IPS DF 6.9 (cell line): Measurements from ENCODE around the gene EXOC6.

Source experiments
- DNase-seq: peaks from one replicate; pipeline ENCODE4 v3.0.0-alpha.2; 2013; ENCODE audit warnings: low read depth, low spot score
- H3K27ac ChIP-seq: one replicate; pipeline ENCODE4 v1.5.1; 2013; ENCODE audit warnings: low read length, control low read depth
- H3K27me3 ChIP-seq: 2 replicates; pipeline ENCODE4 v1.6.1; 2013; ENCODE audit warnings: mild to moderate bottlenecking, low read length; ENCODE audit not compliant: control insufficient read depth, insufficient read depth
- H3K36me3 ChIP-seq: 2 replicates; pipeline ENCODE4 v1.6.1; 2013; ENCODE audit warnings: low read length; ENCODE audit not compliant: control insufficient read depth, insufficient read depth
- H3K4me1 ChIP-seq: 2 replicates; pipeline ENCODE4 v1.6.1; 2013; ENCODE audit warnings: low read length; ENCODE audit not compliant: control insufficient read depth, insufficient read depth
- H3K4me3 ChIP-seq: 2 replicates; pipeline ENCODE4 v1.5.1; 2013; ENCODE audit warnings: mild to moderate bottlenecking, low read length
- H3K9me3 ChIP-seq: 2 replicates; pipeline ENCODE4 v1.6.1; 2013; ENCODE audit warnings: low read length, inconsistent platforms; ENCODE audit not compliant: control insufficient read depth, insufficient read depth
- WGBS: extraction: QIAGEN DNeasy Blood & Tissue Kit; methylation state at CpG from one replicate; pipeline ENCODE4 v1.1.7; 2013; ENCODE audit warnings: mixed read lengths, missing lambda C conversion rate; ENCODE audit not compliant: insufficient read length, insufficient coverage; 5-methylcytosine and 5-hydroxymethylcytosine counted together

Gene EXOC6

GRCh38 chr10:93006435-93007039, 158.2 kb downstream of the EXOC6 start:
- no peaks in the 10 kb centered on the region for H3K36me3 ChIP-seq

DNA sequence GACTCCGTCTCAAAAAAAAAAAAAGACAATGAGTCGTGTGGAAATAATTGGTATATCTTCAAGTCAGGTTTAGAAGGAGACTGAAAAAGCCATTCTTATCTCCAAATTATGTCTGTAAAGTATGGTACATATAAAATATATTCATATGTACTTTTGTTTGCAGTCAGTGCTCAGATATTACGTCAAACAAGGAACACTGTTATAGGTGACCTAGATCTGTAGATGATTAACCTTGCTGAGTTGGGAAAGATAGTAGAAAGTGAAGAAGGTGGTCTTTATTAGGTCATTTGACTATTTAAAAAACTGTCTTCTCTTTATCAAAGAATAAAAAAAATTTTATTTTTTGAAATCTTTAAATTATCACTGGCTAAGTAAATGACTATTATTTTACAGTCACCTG, 167.4 kb downstream of the EXOC6 start:
- Histone ChIP-seq H3K36me3 (no peaks in the 10 kb centered on the region), H3K27me3 (no peaks in the 10 kb centered on the region), H3K4me1 (no peaks in the 10 kb centered on the region), H3K27ac (no peak overlapping the region), H3K9me3 (no peaks in the 10 kb centered on the region), H3K4me3 (no peak overlapping the region)
- WGBS = no CpG with 5 or more reads among the region's 3 CpGs
- no peak for DNase-seq

More at GRCh38 chr10:93006435-93007039, 158.2 kb downstream of the EXOC6 start:
- WGBS = no CpG with 5 or more reads among the region's 3 CpGs
- Histone ChIP-seq H3K4me3 (no peak overlapping the region), H3K27ac (no peak overlapping the region), H3K4me1 (no peaks in the 10 kb centered on the region), H3K27me3 (no peaks in the 10 kb centered on the region), H3K9me3 (no peaks in the 10 kb centered on the region)
- peak; percentile 25 for DNase-seq

GRCh38 chr10:93023013-93023650, 174.8 kb downstream of the EXOC6 start:
- WGBS = no CpG with 5 or more reads among the region's 4 CpGs
- no peak overlapping the region for H3K27ac ChIP-seq
- no peaks in the 10 kb centered on the region for H3K36me3 ChIP-seq
- no peak overlapping the region for H3K4me3 ChIP-seq
- H3K9me3 ChIP-seq = no peaks in the 10 kb centered on the region
- no peak for DNase-seq
- H3K27me3 ChIP-seq = no peaks in the 10 kb centered on the region
- H3K4me1 ChIP-seq = no peaks in the 10 kb centered on the region

- Histone ChIP-seq H3K27ac (no peak overlapping the region), H3K27me3 (no peaks in the 10 kb centered on the region), H3K36me3 (no peaks in the 10 kb centered on the region), H3K4me3 (no peak overlapping the region), H3K4me1 (no peaks in the 10 kb centered on the region), H3K9me3 (no peaks in the 10 kb centered on the region)
- no CpG with 5 or more reads among the region's 2 CpGs for WGBS
- no peak for DNase-seq
Measured at GRCh38 chr10:93026072-93026471, 177.8 kb downstream of the EXOC6 start.

GRCh38 chr10:93027508-93027907, 179.2 kb downstream of the EXOC6 start:
- Histone ChIP-seq H3K27me3 (no peaks in the 10 kb centered on the region), H3K27ac (no peak overlapping the region), H3K4me1 (no peaks in the 10 kb centered on the region), H3K4me3 (no peak overlapping the region), H3K9me3 (no peaks in the 10 kb centered on the region), H3K36me3 (no peaks in the 10 kb centered on the region)
- no peak for DNase-seq

DNA sequence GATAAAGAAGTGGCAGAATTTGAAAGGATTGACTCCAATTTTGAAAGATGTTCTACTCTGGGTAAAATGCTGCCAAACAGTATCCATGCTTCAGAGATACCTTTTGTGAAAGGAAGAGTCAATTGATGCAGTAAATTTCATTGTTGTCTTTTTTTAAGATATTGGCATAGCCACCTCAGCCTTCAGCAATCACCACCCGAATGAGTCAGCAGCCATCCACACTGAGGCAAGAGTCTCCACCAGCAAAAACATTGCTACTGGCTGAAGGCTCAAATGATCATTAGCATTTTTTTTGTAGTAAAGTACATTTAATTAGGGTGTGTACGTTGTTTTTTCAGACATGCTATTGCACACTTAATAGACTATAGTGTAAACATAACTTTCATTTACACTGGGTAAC, 180.6 kb downstream of the EXOC6 start:
- no peaks in the 10 kb centered on the region for H3K36me3 ChIP-seq
- no peaks in the 10 kb centered on the region for H3K27me3 ChIP-seq
- H3K4me3 ChIP-seq = no peak overlapping the region
- H3K27ac ChIP-seq = no peak overlapping the region
- H3K9me3 ChIP-seq = no peaks in the 10 kb centered on the region
- no peaks in the 10 kb centered on the region for H3K4me1 ChIP-seq
- no CpG with 5 or more reads among the region's 2 CpGs for WGBS
- no peak for DNase-seq

GRCh38 chr10:93030409-93030808, 182.1 kb downstream of the EXOC6 start:
- DNase-seq = no peak

DNA sequence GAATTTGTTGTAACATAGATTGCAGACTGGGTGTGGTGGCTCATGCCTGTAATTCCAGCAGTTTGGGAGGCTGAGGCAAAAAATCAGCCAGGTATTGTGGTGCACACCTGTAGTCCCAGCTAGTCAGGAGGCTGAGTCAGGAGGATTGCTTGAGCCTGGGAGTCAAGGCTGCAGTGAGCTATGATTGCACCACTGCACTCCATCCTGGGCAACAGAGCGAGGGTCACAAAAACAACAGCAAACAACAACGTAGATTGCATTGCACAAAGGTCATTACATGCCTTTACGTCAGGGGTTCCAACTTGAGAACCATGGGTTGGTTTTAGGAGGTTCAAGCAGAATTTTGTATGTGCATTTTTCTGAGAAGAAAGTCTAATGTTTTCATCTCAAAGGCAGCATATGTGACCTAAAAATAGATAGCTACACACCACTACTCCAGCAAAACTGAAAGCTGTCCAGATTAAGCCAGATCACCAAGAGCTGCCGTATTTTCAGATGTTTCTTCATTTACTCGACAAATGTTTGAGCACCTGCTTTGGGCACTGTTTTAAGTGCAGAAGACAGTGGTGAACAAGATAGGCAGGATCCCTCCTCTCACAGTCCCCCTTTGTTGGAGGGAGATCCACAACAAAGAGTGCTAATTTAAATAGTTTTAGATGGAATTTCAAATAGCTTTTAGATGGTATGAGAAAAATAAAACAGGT, 183.9 kb downstream of the EXOC6 start:
- WGBS = no CpG with 5 or more reads among the region's 5 CpGs
- Histone ChIP-seq H3K27me3 (no peaks in the 10 kb centered on the region), H3K4me1 (no peaks in the 10 kb centered on the region), H3K4me3 (no peak overlapping the region), H3K9me3 (no peaks in the 10 kb centered on the region), H3K27ac (no peak overlapping the region), H3K36me3 (no peaks in the 10 kb centered on the region)
- DNase-seq = no peak

More at GRCh38 chr10:93030409-93030808, 182.1 kb downstream of the EXOC6 start:
- Histone ChIP-seq H3K9me3 (no peaks in the 10 kb centered on the region), H3K27ac (no peak overlapping the region), H3K4me3 (no peak overlapping the region), H3K27me3 (no peaks in the 10 kb centered on the region), H3K4me1 (no peaks in the 10 kb centered on the region), H3K36me3 (no peaks in the 10 kb centered on the region)

DNA sequence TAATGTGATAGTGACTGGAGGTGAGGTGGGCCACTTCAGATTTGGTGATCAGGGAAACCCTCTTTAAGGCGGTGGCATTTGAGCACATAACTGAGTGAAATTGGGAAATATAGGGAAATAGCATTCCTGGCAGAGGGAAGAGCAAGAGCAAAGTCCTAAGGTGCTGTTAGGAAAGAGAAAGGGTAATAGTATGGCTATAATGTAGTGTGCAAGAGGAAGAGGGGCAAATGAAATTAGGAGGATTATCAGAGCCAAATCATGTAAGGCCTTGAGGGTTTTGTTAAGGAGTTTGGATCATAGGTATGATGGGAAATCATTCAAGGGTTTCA, 184.5 kb downstream of the EXOC6 start:
- Histone ChIP-seq H3K27ac (no peak overlapping the region), H3K27me3 (no peaks in the 10 kb centered on the region), H3K4me1 (no peaks in the 10 kb centered on the region), H3K36me3 (no peaks in the 10 kb centered on the region), H3K4me3 (no peak overlapping the region), H3K9me3 (no peaks in the 10 kb centered on the region)
- no peak for DNase-seq
- no CpG with 5 or more reads among the region's 1 CpG for WGBS

DNA sequence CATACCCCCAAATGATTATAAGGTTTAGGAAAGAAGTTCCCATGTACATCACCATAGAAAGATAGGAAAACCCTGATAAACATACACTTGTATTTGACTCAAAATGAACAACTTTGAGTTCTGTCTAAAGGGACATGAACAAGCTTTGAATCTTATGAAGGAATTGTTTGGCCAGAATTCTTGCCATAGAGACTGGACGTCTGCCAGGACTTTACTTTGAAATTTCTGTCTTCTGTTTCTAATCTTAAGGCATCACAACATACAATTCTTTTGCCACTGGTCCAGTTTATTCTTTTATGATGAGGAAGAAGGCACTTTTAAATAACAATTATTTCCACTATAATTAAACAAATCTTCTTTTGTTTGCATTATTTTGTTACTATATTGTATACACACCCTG, 186.1 kb downstream of the EXOC6 start:
- WGBS = no CpG with 5 or more reads among the region's 1 CpG
- Histone ChIP-seq H3K27me3 (no peaks in the 10 kb centered on the region), H3K4me3 (no peak overlapping the region), H3K27ac (no peak overlapping the region), H3K4me1 (no peaks in the 10 kb centered on the region), H3K9me3 (no peaks in the 10 kb centered on the region), H3K36me3 (no peaks in the 10 kb centered on the region)
- DNase-seq = no peak

DNA sequence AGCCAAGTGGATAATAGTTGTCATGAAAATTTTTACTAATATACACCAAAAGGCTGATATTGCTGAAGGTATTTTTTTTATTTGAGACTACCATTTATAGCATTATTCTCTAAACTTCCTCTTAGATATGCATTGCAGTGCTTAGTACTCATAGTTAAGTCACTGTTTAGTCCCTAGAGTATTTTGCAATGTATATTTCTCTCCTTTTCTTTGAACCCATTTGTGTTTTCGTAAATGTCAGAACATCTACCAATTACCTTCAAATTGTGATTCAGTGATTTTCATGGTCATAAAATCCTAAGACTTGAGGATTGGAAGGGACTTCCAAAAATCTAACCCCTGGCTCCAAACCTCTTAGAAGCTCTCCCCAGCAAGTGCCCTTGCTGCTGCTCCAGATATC, 190.8 kb downstream of the EXOC6 start:
- WGBS = no CpG with 5 or more reads among the region's 1 CpG
- Histone ChIP-seq H3K27ac (no peak overlapping the region), H3K27me3 (no peaks in the 10 kb centered on the region), H3K4me3 (no peak overlapping the region), H3K36me3 (no peaks in the 10 kb centered on the region), H3K4me1 (no peaks in the 10 kb centered on the region), H3K9me3 (no peaks in the 10 kb centered on the region)
- no peak for DNase-seq
